ENCODE measurements around the gene ANKRD10.
"Not testable (repeated sequence)": the region's sequence is repeated elsewhere in the genome, so short reads cannot be mapped to it uniquely, and the experiment has no call there.

ANKRD10 gene

DNA sequence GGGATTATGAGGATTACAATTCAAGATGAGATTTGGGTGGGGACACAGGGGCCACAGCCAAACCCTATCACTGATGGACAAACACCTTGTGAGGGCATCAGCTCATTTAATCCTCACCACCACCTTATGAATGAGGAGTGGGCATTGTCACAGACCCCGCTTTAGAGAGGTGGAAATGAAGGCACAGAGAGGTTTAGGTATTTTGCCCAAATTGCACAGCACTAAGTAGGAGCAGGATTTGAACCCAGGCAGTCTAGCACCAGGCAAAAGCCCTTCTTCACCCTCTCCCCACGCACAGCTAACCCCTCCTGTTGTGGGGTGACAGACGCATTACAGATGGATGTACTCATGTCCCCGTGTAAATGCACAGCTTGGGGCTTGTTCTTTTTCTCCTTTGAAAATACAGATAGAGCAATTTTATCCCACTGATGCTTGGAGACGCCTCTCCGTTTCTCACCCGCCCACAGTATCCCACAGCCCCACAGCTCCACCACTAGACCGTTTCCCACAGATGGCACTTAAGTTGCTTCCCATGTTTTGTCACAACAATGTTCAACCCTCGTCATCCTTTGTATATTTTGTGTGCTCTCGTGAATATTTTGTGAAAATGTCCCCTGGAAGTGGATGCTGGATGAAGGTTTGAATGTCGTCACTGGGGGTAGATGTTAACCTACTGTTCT, 48.2 kb downstream of the ANKRD10 start:
- no peak for DNase-seq (ENCODE audit: low read depth)

DNA sequence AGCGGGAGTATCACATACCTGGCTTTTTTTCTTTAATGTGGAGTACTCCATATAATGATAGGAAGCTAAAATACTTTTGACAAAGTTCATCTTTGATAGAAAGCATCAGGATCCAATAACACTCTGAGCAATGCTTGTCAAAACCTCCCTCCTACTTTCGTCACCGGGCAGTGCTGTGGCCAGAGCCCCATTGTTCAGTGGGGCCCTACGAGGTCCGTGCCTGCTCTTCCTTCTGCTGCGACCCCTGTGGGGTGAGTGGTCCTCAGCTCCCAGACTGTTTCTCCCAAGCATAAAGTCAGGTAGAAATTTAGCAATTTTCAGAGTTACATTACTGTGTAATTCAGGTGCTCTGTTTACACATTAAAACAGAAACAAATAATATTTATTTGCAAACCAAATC, 51.2 kb downstream of the ANKRD10 start:
- DNase-seq (ENCODE audit: low read depth): no peak

DNA sequence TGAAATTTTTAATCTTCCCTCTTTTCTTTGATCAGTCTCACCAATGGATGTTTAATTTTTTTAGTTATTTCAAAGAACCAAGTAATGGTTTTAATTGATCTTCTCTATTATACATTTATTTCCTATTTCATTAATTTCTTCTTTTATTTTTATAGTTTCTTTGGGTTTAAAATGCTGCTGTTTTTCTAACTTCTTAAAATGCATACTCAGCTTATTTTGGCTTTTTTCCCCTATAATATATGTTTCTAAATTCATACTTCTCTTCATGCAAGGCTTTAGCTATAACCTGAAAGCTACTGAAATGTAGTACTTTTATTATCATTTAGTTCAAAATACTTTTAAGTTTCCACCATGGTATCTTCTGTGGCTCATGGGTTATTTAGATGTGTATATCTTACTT, 53.9 kb downstream of the ANKRD10 start:
- no peak for DNase-seq (ENCODE audit: low read depth)

- no peak for DNase-seq (ENCODE audit: low read depth)
These were observed 57.7 kb downstream of the ANKRD10 start for GRCh38 chr13:110856942-110857835.

DNA sequence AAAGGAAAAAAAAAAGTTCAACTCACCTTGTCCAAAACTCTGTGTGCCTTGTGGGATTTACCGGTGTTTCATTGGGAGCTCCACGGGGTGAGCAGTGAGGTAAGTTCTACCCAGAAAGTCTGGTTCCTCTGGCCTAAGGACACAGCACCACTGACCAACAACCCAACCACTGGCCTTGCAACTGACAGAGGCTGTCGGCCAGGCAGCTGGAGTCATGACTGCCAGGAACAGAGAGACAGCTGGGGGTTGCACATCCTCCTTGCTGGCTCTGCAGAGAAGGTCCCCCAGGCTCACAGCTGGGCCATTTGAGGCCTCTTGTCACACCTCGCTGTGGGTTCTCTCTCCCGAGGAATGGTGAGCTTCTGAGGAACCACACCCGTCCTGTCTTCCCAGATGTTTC, 59.5 kb downstream of the ANKRD10 start:
- no peak for DNase-seq (ENCODE audit: low read depth)

DNA sequence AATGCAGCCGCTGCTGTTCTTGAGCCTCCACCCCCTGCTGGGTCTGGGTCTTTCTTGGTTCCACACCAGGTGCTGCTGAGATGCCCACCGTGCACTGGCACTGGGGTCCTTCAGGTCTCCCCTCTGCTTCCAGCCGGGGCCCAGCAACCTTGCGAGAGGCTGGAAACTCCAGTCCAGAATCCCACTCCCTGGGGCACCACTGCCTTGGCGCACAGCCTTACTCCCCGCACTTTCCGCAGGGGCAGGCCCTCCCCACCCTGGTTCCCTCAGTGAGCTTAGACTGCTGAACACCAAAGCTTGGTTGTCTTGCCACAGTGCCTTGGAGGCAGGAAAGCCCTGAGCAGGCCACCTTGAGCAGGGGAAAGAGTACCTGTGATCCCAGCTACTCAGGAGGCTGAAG, 60.0 kb downstream of the ANKRD10 start:
- no peak for DNase-seq (ENCODE audit: low read depth)

GRCh38 chr13:110853235-110853721, 61.6 kb downstream of the ANKRD10 start:
- no peak for DNase-seq (ENCODE audit: low read depth)

GRCh38 chr13:110850840-110851239, 64.0 kb downstream of the ANKRD10 start:
- no peak for DNase-seq (ENCODE audit: low read depth)

DNA sequence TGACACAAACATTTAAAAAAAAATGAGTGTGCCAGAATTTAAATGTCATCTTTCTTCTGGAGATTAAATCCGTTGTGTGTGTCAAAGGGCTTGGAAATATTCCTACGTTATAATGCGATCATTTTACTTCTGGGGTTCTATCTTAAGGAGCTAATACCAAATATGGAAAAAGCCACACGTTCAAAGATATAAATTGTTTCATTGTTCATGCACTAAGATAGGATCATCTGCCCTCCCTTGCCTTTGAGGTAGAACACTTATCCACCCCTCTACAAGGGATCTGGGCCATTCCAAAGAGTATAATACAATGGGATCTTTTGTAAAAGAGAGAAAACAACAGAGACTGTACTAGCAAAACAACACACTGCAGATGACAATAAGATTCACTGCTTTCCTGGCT, 64.9 kb downstream of the ANKRD10 start:
- DNase-seq (ENCODE audit: low read depth): no peak

- no peak for DNase-seq (ENCODE audit: low read depth)
These were observed 69.3 kb downstream of the ANKRD10 start for GRCh38 chr13:110845520-110845919.

DNA sequence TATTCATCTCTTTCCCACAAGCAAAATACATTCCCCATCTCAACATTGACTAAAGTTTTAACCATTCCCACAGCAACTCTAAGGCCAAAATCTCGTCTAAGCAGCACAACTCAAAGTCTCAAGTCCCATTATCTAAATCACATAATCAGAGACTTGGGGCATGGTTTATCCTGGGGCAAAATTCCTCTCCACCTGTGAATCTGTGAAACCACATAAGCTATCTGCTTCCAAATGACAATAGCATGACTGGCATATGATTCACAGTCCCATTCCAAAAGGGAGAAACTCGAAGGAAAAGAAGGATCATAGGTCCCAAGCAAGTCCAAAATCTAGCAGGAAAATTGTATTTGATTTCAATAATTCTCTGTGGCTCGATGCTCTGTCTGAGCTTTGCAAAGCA, 73.0 kb downstream of the ANKRD10 start:
- DNase-seq (ENCODE audit: low read depth): no peak

GRCh38 chr13:110841406-110841805, 73.5 kb downstream of the ANKRD10 start:
- DNase-seq (ENCODE audit: low read depth): no peak

- no peak for DNase-seq (ENCODE audit: low read depth)
These were observed 75.9 kb downstream of the ANKRD10 start for GRCh38 chr13:110838867-110839538.

- DNase-seq (ENCODE audit: low read depth): no peak
These were observed 76.8 kb downstream of the ANKRD10 start for GRCh38 chr13:110838116-110838515.

GRCh38 chr13:110837397-110838061, 77.3 kb downstream of the ANKRD10 start:
- not testable (repeated sequence) for DNase-seq (ENCODE audit: low read depth)

DNA sequence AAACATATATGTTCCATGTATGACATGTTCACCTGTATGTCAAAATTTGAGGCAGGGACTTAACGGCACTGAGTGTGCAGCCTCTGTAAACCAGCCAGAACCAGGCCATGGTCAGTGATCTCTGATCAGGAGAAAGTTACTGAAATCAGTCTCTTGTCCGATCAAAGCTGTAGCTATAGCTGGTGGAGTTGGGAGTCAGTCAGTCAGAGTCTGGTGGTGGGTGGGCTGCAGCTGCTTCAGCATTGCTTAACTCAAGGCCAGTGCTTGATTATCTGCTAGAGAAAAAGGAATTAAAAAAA, 78.3 kb downstream of the ANKRD10 start:
- no peak for DNase-seq (ENCODE audit: low read depth)

- DNase-seq (ENCODE audit: low read depth): no peak
These were observed 78.9 kb downstream of the ANKRD10 start for GRCh38 chr13:110835721-110836604.

DNA sequence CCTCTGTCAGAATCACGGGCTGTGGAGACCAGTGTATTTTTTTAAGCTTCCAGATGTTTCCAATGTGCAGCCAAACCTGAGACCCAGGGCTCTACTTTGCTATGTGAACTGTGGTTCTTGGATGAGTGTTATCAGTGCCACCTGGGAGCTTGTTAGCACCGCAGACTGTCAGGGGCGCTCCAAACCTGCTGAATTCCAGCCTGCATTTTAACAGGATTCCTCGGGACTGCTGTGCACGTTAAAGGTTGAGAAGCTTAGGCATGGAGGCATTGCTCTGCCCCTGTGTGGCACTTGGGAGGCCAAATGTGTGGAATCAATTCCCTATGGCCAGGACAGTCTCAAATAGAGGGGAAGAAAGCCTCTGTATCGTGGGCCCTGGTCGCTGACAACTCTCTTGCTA, 80.3 kb downstream of the ANKRD10 start:
- DNase-seq (ENCODE audit: low read depth): no peak

GRCh38 chr13:110832531-110832930, 82.3 kb downstream of the ANKRD10 start:
- DNase-seq (ENCODE audit: low read depth): no peak

DNA sequence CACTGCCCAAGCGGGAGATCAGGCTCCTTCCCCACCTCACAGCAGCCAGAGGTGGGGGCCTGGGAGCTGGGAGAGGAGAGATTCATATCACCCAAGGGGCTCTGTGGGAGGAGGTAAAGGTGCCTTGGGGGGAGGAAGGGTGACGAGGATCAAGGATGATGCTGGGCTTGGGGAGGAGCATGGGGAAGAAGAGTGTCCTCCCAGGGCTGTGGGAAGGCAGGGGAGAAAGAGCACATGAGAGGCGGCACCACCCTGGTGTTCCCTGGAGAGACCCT, 82.7 kb downstream of the ANKRD10 start:
- DNase-seq (ENCODE audit: low read depth): no peak

DNA sequence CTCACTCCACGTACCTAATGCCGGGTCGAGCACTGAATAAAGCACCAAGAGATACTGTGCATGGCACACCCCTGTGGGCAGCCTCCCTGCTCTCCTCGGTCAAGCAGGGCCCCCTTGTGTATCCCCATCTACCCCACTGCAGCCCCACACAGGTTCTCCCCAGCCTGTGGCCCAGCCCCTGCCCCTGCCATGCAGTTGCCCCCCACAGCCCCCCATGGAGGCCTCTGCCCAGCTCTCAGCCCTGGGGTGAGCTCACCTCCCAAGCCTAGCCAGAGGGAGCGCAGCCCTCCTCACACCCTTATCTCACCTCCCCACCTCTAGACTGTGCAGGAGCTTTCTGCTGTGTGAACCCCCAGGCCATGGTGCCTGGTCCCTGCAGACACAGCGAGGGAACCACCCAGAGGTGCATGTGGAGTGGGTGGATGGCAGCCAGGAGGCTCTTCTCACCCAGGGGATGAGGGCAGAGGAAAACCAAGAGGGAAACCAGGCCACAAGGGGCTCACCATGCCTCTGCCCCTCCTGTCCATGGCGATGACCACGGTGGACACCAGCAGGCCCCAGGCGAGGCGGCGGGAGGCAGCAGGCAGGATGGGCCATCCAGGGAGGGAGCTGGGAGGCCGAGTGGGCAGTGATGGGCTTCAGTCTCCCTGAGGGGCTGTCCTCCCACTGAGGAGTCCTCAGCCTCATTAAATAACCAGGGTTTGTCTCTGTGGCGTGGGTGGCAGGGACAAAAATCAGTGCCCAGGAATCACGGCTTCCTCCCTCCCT, 83.2 kb downstream of the ANKRD10 start:
- no peak for DNase-seq (ENCODE audit: low read depth)

Data from stimulated activated CD8-positive, alpha-beta memory T cell treated with anti-CD3 and anti-CD28 coated beads, Interleukin-12 subunit alpha, Interleukin-12 subunit beta, amount 100 ng/mL, for 1 hour (primary cell).